Suprapubic skin (tissue), 4 donors: ENCODE results near the gene CYFIP1.

ENCODE experiments used
- CTCF ChIP-seq, 2 donors: fragments of 200-600 bp in 1 of 2; fragments of 450-650 bp in 1 of 2; sonication (generic) in 1 of 2; IDR thresholded peaks; one replicate each; pipeline ENCODE4 v1.5.1; 2016 to 2019; ENCODE audit warnings: antibody characterized with exemption in 2 of 2, mild to moderate bottlenecking in 1 of 2, moderate library complexity in 1 of 2
- EP300 ChIP-seq: sonication (generic); formaldehyde crosslinking; IDR thresholded peaks from one replicate; pipeline ENCODE4 v1.6.1; 2017; ENCODE audit warnings: antibody characterized with exemption
- POLR2A ChIP-seq, 2 donors: fragments of 450-650 bp; IDR thresholded peaks; one replicate each; pipeline ENCODE4 v1.6.1; 2017; ENCODE audit warnings: antibody characterized with exemption in 2 of 2, mild to moderate bottlenecking in 2 of 2, moderate library complexity in 2 of 2
- POLR2AphosphoS5 ChIP-seq, 3 donors: sonication (generic); formaldehyde crosslinking; IDR thresholded peaks; one replicate each; pipeline ENCODE4 v1.6.1; 2017; ENCODE audit warnings: antibody characterized with exemption in 3 of 3

GRCh38 chr15:22907161-22907950 lies 72.8 kb downstream of the CYFIP1 start:
- TF ChIP-seq EP300 (no peak), CTCF (IDR thresholded peaks at IDR 0.05) (no peak), POLR2AphosphoS5 (IDR thresholded peaks at IDR 0.05) (no peak), POLR2A (IDR thresholded peaks at IDR 0.05) (no peak)
